Cerebellar cortex (tissue), 1 donor: ENCODE data around the gene MACROD2.
A peak's percentile ranks its signal among the peaks of the same experiment; 100 is the strongest.

Experiments used
- DNase-seq: peaks from one replicate; pipeline ENCODE4 v3.0.0-alpha.2; 2015; ENCODE audit warnings: low spot score

Gene MACROD2

GRCh38 chr20:16014436-16014835, 2019.1 kb downstream of the MACROD2 start:
- DNase-seq, result peak; percentile 97

- no peak for DNase-seq
These were observed 2022.3 kb downstream of the MACROD2 start for GRCh38 chr20:16017656-16018055.

DNA sequence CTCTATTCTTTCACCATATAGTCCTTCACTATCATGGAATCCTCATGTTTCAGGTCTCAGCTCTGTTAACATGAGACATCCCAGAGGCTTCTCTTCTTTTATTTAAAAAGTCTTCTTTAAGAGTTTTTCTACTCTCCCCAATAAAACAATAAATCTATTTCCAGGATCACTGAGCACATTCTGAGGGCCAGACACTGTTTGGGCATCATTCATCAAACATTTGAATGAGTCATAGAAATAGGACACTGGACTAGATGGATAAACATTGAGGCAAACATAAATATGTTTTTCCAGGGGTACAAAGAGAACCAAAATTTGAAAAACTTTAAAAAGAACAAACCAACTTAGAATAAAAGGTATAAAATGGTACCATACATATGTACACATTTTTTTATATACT, 2023.6 kb downstream of the MACROD2 start:
- DNase-seq, result no peak

DNA sequence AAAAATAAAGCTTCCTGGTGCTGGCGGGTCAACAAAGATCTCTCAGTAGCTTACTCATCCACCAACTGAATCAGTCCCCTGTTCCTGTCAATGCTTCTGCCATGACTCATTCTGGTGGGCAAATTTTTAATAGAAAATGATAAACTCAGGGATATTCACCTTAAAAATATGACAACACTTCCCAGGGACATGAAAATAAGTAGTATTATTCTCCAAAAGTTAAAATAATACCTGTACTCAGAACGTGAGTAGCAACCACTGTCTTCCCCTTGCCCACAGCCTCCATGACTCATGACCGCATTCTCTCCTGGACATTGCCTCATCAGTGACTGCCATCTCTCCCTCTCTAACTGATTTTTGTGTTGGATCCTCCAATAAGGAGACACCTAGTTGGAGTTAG, 2025.7 kb downstream of the MACROD2 start:
- no peak for DNase-seq

DNA sequence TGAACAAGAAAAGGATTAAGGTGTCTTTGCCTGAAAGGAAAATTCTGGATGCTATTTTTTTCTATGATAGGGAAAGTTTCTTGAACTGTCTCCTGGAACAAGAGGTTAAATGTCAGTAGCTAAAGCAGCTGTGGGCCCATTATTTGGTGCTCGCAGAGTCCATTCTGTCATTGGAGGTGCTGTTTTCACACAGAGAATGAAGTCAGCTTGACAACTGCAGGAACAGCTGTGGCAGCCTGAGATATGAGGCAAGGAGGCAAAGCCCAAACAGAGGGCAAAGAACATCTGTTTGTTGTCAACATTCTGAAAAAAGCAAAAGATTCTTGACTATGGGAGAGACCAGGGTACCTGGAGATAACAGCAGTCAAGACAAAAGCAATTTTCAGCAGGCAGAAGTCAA, 2029.8 kb downstream of the MACROD2 start:
- DNase-seq, result no peak

DNA sequence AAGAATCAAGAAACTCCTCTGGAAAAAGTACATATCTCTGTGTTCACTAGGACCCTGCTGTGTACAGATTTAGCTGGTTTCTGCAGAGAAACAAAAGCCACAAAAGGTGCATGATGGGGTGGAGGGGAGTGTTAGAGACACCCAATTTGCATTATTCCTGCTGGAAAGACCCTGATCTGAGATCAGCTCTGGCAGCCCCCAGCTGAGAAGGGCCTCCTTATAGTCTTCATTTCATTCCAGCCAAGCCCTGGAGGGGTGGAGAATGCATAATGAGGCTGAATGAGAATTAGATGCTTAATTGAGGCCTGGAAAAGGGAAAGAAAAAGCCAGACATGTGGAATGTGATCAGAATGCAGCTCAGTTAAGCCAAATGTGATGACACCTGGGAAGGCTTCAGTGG, 2032.4 kb downstream of the MACROD2 start:
- DNase-seq, result no peak

- DNase-seq, result no peak
These were observed 2033.6 kb downstream of the MACROD2 start for GRCh38 chr20:16028923-16029322.

- no peak for DNase-seq
These were observed 2034.9 kb downstream of the MACROD2 start for GRCh38 chr20:16030253-16030652.

DNA sequence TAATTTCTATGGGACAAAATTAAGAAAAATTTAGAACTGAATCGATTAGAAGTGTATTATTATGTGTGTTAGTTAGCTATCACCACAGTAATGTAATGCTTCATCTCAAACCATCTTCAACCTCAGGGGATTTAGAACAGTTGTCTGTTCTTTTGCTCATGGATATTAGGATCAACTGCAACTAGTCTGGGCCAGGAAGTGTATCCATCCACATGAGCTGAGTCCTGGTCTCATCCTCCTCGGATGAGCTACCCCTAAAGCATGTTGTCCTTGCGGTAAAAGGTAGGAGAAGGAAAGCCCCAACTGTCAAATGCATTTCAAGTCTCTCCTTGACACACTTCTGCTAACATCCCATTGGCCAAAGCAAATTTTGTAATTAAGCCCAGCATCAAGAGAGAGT, 2040.3 kb downstream of the MACROD2 start:
- no peak for DNase-seq

GRCh38 chr20:16036331-16036730, 2041.0 kb downstream of the MACROD2 start:
- peak; percentile 48 for DNase-seq

- DNase-seq, result no peak
These were observed 2045.4 kb downstream of the MACROD2 start for GRCh38 chr20:16040742-16041141.

DNA sequence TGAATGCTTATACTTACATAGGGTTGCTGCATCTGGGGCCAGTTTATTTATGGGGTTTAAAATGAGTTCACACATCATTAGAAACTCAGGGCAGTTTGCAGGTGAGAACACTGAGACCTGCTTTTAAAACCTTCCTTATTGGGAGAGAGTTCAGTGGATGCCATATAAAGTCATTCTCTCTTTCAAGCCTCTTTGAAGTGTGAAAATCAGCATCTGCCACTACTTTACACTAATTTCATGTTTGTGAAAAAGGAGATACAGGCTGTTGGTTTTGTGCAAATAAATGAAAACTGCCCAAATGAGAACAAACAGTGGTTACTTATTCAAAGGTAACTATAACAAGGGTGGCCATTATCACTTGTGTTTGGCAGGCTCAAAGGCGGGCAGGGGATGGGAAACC, 2047.4 kb downstream of the MACROD2 start:
- no peak for DNase-seq

DNA sequence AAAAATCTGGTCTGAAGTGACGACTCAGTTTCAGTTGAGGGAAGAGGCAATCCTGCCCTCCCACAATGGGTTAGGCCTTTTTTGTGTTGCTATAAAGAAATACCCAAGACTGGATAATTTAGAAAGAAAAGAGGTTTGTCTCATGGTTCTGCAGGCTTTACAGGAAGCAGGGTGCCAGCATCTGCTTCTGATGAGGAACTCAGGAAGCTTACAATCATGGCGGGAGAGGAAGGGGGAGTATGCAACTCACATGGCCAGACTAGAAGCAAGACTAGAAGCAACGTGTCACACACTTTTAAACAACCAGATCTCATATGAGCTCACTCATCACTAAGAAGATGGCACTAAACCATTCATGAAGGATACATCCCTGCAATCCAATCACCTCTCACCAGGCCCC, 2048.6 kb downstream of the MACROD2 start:
- no peak for DNase-seq

- no peak for DNase-seq
These were observed 2053.6 kb downstream of the MACROD2 start for GRCh38 chr20:16048876-16049275.

GRCh38 chr20:16049529-16050093, 2054.3 kb downstream of the MACROD2 start:
- no peak for DNase-seq

- DNase-seq, result no peak
These were observed 2055.1 kb downstream of the MACROD2 start for GRCh38 chr20:16050366-16050765.

- DNase-seq, result no peak
These were observed 2056.7 kb downstream of the MACROD2 start for GRCh38 chr20:16051968-16052367.

DNA sequence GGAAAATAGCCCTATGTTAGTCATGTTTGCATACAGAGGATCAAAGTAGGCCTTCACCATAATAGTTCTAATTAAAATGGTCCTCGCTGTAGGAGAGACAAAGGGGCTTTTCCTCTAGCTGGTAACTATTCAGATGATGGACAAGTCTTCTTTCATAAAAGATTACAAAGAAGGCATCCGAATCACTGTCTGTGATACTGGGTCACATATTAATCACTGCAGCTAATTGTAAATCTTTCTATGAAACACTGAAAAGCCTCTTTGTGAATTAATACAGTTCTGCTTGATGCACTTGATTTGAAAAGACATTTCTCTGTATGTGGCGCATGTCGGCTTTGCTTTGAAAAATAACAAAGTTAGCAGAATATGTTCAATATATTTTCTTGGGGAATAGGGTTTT, 2057.1 kb downstream of the MACROD2 start:
- DNase-seq, result no peak

- DNase-seq, result no peak
These were observed 2059.7 kb downstream of the MACROD2 start for GRCh38 chr20:16054985-16055384.

GRCh38 chr20:16057651-16058050, 2062.3 kb downstream of the MACROD2 start:
- DNase-seq, result no peak

GRCh38 chr20:16058268-16058667, 2063.0 kb downstream of the MACROD2 start:
- no peak for DNase-seq

DNA sequence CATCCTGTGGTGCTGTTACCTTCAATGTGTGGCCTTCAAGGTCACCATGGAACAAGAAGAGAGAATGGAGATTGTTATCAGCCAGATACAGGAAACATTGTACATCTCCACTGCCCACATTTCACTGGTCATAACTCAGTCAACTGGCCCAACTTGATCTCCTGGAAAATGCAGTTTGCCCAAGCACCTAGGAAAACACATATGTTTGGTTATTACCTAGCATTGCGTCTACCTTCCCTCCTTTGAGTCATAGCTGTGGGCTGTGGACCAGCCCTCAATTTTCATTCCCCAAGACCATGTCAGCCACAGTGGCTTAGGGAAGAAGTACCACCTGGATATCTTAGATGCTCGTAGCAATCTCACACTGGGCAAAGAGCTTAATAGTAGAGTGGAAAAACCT, 2064.5 kb downstream of the MACROD2 start:
- DNase-seq, result no peak

GRCh38 chr20:16061351-16061750, 2066.0 kb downstream of the MACROD2 start:
- no peak for DNase-seq

DNA sequence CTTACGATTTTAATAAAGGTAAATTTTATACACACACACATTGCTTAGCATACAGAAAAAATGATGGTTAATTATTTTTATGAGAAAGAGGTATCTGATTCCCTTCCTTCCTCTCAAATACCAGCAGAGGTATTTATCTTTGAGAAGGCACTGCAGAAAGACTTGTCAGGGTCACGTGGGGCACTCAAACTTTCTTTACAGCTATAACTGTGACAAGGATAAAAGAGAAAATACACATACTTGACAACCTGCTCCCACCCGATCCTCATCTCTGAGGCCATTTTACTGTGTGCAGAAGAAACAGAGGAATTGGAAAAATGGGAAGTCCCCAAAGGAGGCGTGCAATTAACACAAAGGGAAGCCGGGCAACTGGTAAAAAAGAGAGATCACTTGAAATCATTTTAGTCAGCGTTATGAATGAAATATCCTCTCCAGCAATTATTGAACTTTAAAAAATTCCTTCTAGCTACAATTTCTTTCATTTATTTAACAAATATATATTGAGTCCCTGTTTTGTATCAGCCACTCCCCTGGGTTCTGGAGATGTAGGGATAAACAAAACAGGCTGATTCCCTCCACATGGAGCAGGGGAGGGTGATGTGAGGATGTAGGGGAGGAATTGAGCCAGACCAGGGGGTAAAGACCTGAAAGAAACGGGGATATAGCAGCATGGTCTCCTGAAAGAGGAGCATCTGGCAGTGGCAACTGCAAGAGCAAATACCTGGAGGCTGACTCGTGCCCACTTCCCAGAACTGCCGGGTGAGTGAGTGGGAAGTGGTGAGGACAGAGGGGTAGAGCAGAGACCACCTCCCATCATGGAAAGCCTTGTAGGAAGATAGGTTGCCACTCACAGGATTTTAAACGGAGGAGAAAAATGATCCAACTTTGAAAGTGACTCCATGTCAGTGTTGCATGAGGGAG, 2067.6 kb downstream of the MACROD2 start:
- DNase-seq, result no peak
